Peyer's patch (tissue), 4 donors: ENCODE measurements around the gene PRKCA.

Source experiments
- POLR2A ChIP-seq, 2 donors: fragments of 450-650 bp; IDR thresholded peaks; one replicate each; pipeline ENCODE4 v1.5.1; 2017; ENCODE audit warnings: antibody characterized with exemption in 2 of 2, mild to moderate bottlenecking in 2 of 2, moderate library complexity in 2 of 2
- TF ChIP-seq, protein P1 (sequence below), 6 experiments: fragments of 450-650 bp in 4 of 6; fragments of 200-600 bp in 2 of 6; sonication (generic) in 1 of 6; IDR thresholded peaks; one replicate each; pipeline ENCODE4 v1.5.1; 2017 to 2019; ENCODE audit warnings: antibody characterized with exemption in 6 of 6, mild to moderate bottlenecking in 3 of 6, moderate library complexity in 1 of 6

DNA sequence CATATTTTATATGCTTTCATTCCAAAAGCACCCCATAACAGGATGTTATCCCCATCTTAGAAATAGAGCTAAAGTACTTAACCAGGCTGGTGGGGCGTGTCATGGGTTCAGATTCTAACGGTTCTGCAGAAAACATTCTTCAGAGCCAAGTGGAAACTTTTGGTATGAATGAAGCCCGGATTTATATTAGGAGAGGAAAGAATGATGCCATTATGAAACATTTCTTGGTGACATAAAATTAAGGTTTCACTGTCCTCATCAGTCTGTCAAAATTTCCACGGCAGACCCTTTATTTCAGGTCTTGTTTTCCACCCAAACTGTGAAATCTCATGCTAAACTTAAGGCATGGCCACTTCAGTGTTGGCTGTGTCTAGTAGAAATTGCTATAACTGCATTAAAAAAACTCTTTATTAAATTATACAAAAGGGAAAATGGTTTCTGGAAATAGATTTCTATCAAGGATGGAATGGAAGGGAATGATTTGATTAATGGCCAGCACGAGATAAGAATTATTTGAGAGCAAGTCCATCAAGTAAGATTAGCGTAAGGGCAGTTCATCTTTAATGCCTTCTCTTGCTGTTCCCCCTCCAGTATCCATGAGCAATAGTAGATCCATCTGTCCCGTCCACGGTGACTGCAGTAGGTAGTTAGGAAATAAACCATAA lies 11.7 kb downstream of the PRKCA start:
- TF ChIP-seq, protein P1, sequence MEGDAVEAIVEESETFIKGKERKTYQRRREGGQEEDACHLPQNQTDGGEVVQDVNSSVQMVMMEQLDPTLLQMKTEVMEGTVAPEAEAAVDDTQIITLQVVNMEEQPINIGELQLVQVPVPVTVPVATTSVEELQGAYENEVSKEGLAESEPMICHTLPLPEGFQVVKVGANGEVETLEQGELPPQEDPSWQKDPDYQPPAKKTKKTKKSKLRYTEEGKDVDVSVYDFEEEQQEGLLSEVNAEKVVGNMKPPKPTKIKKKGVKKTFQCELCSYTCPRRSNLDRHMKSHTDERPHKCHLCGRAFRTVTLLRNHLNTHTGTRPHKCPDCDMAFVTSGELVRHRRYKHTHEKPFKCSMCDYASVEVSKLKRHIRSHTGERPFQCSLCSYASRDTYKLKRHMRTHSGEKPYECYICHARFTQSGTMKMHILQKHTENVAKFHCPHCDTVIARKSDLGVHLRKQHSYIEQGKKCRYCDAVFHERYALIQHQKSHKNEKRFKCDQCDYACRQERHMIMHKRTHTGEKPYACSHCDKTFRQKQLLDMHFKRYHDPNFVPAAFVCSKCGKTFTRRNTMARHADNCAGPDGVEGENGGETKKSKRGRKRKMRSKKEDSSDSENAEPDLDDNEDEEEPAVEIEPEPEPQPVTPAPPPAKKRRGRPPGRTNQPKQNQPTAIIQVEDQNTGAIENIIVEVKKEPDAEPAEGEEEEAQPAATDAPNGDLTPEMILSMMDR (IDR thresholded peaks at IDR 0.05), result no peak
- TF ChIP-seq POLR2A (IDR thresholded peaks at IDR 0.05), result no peak
